Endodermal cell (in vitro differentiated cells): ENCODE results near the gene GET4. TPM values are rescaled to one million over a fixed set of nuclear protein-coding genes. Genes with fewer than 3 reads are reported as not detected.

Source experiments
- DNase-seq: peaks from one replicate; pipeline ENCODE4 v3.0.0-alpha.2; 2017
- H3K27ac ChIP-seq: 2 replicates; pipeline ENCODE4 v1.5.1; 2013; ENCODE audit warnings: mild to moderate bottlenecking, low read depth, low read length, moderate library complexity
- H3K27me3 ChIP-seq: 2 replicates; pipeline ENCODE4 v1.6.1; 2013; ENCODE audit warnings: mild to moderate bottlenecking, low read length, moderate library complexity; ENCODE audit not compliant: insufficient read depth, control insufficient read depth, poor library complexity, severe bottlenecking
- H3K36me3 ChIP-seq: 2 replicates; pipeline ENCODE4 v1.7.0; 2013; ENCODE audit warnings: mild to moderate bottlenecking, low read length, moderate library complexity; ENCODE audit not compliant: control insufficient read depth, insufficient read depth
- H3K4me1 ChIP-seq: one replicate; pipeline ENCODE4 v1.7.0; 2013; ENCODE audit warnings: low read length; ENCODE audit not compliant: control insufficient read depth, insufficient read depth
- H3K4me3 ChIP-seq: 2 replicates; pipeline ENCODE4 v1.5.1; 2013; ENCODE audit warnings: mild to moderate bottlenecking, low read length, moderate library complexity
- H3K9ac ChIP-seq: 2 replicates; pipeline ENCODE4 v1.6.1; 2013; ENCODE audit warnings: mild to moderate bottlenecking, low read length, moderate library complexity; ENCODE audit not compliant: poor library complexity, severe bottlenecking; ENCODE audit errors: extremely low read depth
- H3K9me3 ChIP-seq: 2 replicates; pipeline ENCODE4 v1.6.1; 2013; ENCODE audit warnings: mild to moderate bottlenecking, low read length, moderate library complexity; ENCODE audit not compliant: control insufficient read depth
- H3K27ac Mint-ChIP-seq: 2 replicates; pipeline ENCODE4 v1.8.0; 2020; ENCODE audit warnings: mixed read lengths
- H3K27me3 Mint-ChIP-seq: 2 replicates; pipeline ENCODE4 v1.8.0; 2021; ENCODE audit warnings: mild to moderate bottlenecking, mixed read lengths; ENCODE audit not compliant: insufficient read depth
- H3K36me3 Mint-ChIP-seq: 2 replicates; pipeline ENCODE4 v1.8.0; 2020; ENCODE audit warnings: low read depth, mixed read lengths
- H3K4me1 Mint-ChIP-seq: 2 replicates; pipeline ENCODE4 v1.8.0; 2020; ENCODE audit warnings: mixed read lengths
- H3K4me3 Mint-ChIP-seq: 2 replicates; pipeline ENCODE4 v1.8.0; 2020; ENCODE audit warnings: mild to moderate bottlenecking, moderate library complexity, mixed read lengths
- H3K9me3 Mint-ChIP-seq: 2 replicates; pipeline ENCODE4 v1.8.0; 2020; ENCODE audit warnings: mild to moderate bottlenecking, mixed read lengths
- WGBS, 2 experiments: methylation state at CpG; one replicate each; pipeline versions ENCODE4 v1.1.5 to v1.1.7; 2013; ENCODE audit warnings: missing lambda C conversion rate in 2 of 2, mixed read lengths in 1 of 2; ENCODE audit not compliant: insufficient coverage in 1 of 2, insufficient read length in 1 of 2; 5-methylcytosine and 5-hydroxymethylcytosine counted together
- total RNA-seq, 2 donors: library from RNA; stranded (reverse); fragmentation: NEBNext Ultra II Directional in 1 of 2; extraction: Animal tissue kit (Norgen Biotek cat#: 25700) in 1 of 2; gene quantifications; 2 replicates in 1 of 2; 3 replicates in 1 of 2; pipeline ENCODE4 v1.2.1, GENCODE V29; 2021
- TF ChIP-seq, protein P1 (sequence below): fragments of 200-600 bp; sonication (generic); conservative IDR thresholded peaks from 2 replicates; pipeline ENCODE4 v1.5.0; 2021; ENCODE audit warnings: antibody characterized with exemption, mild to moderate bottlenecking

Gene GET4
- total RNA-seq, 2 donors from 2014 or later = 73.3 to 84.3 TPM

DNA sequence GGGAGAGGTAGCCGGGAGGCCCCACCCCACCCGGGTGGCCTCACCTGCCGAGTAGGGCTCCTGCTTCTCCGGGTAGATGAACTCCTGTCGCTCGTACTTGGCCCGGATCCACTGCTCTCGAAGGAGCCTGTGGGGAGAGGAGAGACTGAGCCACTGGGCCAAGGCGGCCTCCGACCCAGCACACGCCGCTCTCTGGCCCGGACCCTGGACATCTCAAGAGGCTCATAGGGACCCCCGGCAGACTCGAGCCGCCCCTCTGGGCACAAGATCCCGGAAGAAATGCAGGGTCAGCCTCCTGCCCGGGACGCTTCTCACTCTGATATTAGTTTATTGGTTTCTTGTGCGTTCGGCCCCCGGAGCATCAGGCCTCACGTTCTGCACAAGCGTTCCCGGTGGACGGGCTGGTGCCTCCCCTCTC, 43.6 kb downstream of the GET4 start:
- Mint-ChIP-seq H3K4me3 (no peak overlapping the region), H3K27ac (no peak overlapping the region), H3K4me1 (no peaks in the 10 kb centered on the region), H3K27me3 (no peaks in the 10 kb centered on the region), H3K36me3 (no peaks in the 10 kb centered on the region), H3K9me3 (no peaks in the 10 kb centered on the region)
- Histone ChIP-seq H3K4me3 (no peak overlapping the region), H3K27ac (no peak overlapping the region), H3K9me3 (no peaks in the 10 kb centered on the region), H3K36me3 (no peaks in the 10 kb centered on the region), H3K9ac (no peak overlapping the region), H3K4me1 (peaks cover 2% of the 10 kb centered on the region), H3K27me3 (no peaks in the 10 kb centered on the region)
- TF ChIP-seq, protein P1, sequence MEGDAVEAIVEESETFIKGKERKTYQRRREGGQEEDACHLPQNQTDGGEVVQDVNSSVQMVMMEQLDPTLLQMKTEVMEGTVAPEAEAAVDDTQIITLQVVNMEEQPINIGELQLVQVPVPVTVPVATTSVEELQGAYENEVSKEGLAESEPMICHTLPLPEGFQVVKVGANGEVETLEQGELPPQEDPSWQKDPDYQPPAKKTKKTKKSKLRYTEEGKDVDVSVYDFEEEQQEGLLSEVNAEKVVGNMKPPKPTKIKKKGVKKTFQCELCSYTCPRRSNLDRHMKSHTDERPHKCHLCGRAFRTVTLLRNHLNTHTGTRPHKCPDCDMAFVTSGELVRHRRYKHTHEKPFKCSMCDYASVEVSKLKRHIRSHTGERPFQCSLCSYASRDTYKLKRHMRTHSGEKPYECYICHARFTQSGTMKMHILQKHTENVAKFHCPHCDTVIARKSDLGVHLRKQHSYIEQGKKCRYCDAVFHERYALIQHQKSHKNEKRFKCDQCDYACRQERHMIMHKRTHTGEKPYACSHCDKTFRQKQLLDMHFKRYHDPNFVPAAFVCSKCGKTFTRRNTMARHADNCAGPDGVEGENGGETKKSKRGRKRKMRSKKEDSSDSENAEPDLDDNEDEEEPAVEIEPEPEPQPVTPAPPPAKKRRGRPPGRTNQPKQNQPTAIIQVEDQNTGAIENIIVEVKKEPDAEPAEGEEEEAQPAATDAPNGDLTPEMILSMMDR = no peak
- 93 to 96% methylated on average over 15 to 26 of the region's 26 CpGs for WGBS, 2 experiments
- no peak for DNase-seq

GRCh38 chr7:920351-921070, 44.2 kb downstream of the GET4 start:
- WGBS, 2 experiments = 91 to 95% methylated on average over 21 to 40 of the region's 40 CpGs
- Histone ChIP-seq H3K27ac (no peak overlapping the region), H3K9me3 (no peaks in the 10 kb centered on the region), H3K4me1 (peaks cover 2% of the 10 kb centered on the region), H3K36me3 (no peaks in the 10 kb centered on the region), H3K27me3 (no peaks in the 10 kb centered on the region), H3K4me3 (no peak overlapping the region), H3K9ac (no peak overlapping the region)
- Mint-ChIP-seq H3K27me3 (no peaks in the 10 kb centered on the region), H3K27ac (no peak overlapping the region), H3K9me3 (no peaks in the 10 kb centered on the region), H3K4me1 (no peaks in the 10 kb centered on the region), H3K36me3 (no peaks in the 10 kb centered on the region), H3K4me3 (no peak overlapping the region)
- TF ChIP-seq, protein P1 = no peak
- no peak for DNase-seq

DNA sequence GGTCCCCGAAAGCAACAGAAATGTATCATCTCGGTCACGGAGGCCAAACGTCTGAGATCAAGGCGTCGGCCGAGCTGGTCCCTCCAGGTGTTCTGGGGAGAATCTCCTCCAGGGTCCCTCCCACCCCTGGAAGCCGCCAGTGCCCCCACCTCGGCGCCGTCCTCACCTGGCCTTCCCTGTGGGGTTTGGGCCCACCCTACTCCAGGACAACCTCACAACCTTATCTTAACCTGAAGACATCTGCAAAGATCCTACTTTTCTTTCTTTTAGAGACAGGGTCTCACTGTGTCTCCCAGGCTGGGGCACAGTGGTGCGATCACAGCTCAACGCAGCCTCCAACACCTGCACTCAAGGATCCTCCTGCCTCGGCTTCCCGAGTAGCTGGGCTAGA, 44.7 kb downstream of the GET4 start:
- H3K9me3 ChIP-seq = no peaks in the 10 kb centered on the region
- H3K36me3 ChIP-seq = no peaks in the 10 kb centered on the region
- Mint-ChIP-seq H3K36me3 (no peaks in the 10 kb centered on the region), H3K27me3 (no peaks in the 10 kb centered on the region), H3K4me3 (no peak overlapping the region), H3K9me3 (no peaks in the 10 kb centered on the region), H3K27ac (no peak overlapping the region), H3K4me1 (no peaks in the 10 kb centered on the region)
- WGBS, 2 experiments = 94% methylated on average over 11 to 15 of the region's 15 CpGs
- H3K27ac ChIP-seq = no peak overlapping the region
- H3K4me3 ChIP-seq = no peak overlapping the region
- no peak overlapping the region for H3K9ac ChIP-seq
- TF ChIP-seq, protein P1 = no peak
- H3K27me3 ChIP-seq = no peaks in the 10 kb centered on the region
- no peak for DNase-seq
- peaks cover 2% of the 10 kb centered on the region for H3K4me1 ChIP-seq
